NCI-H345 treated with DMSO at 0.1 percent for 48 hours (cell line): ENCODE results near the gene CBY3.
"Not testable (repeated sequence)": the region's sequence is repeated elsewhere in the genome, so short reads cannot be mapped to it uniquely, and the experiment has no call there.

Source experiments
- DNase-seq: peaks from one replicate; lab custom pipeline; 2025; ENCODE audit not compliant: unreplicated experiment; lab: John Stamatoyannopoulos, UW

The CBY3 gene

GRCh38 chr5:179678223-179679013, 2.4 kb downstream of the CBY3 start:
- DNase-seq = peak; percentile 91

- no peak for DNase-seq
Measured at GRCh38 chr5:179668391-179668790, 12.4 kb downstream of the CBY3 start.

GRCh38 chr5:179661647-179662046, 19.2 kb downstream of the CBY3 start:
- DNase-seq = not testable (repeated sequence)

GRCh38 chr5:179658179-179658856, 22.5 kb downstream of the CBY3 start:
- DNase-seq = not testable (repeated sequence)

- DNase-seq = not testable (repeated sequence)
Measured at GRCh38 chr5:179657302-179658178, 23.3 kb downstream of the CBY3 start.

GRCh38 chr5:179653135-179653534, 27.7 kb downstream of the CBY3 start:
- not testable (repeated sequence) for DNase-seq

GRCh38 chr5:179650245-179650644, 30.6 kb downstream of the CBY3 start:
- not testable (repeated sequence) for DNase-seq

GRCh38 chr5:179649166-179649703, 31.6 kb downstream of the CBY3 start:
- not testable (repeated sequence) for DNase-seq

- no peak for DNase-seq
Measured at GRCh38 chr5:179648410-179648809, 32.4 kb downstream of the CBY3 start.

- DNase-seq = not testable (repeated sequence)
Measured at GRCh38 chr5:179644766-179645165, 36.1 kb downstream of the CBY3 start.

- DNase-seq = not testable (repeated sequence)
Measured at GRCh38 chr5:179643141-179643920, 37.5 kb downstream of the CBY3 start.

- not testable (repeated sequence) for DNase-seq
Measured at GRCh38 chr5:179642626-179643025, 38.2 kb downstream of the CBY3 start.

GRCh38 chr5:179641745-179642144, 39.1 kb downstream of the CBY3 start:
- not testable (repeated sequence) for DNase-seq

GRCh38 chr5:179639296-179639695, 41.5 kb downstream of the CBY3 start:
- DNase-seq = not testable (repeated sequence)

- DNase-seq = not testable (repeated sequence)
Measured at GRCh38 chr5:179634370-179635172, 46.3 kb downstream of the CBY3 start.

- not testable (repeated sequence) for DNase-seq
Measured at GRCh38 chr5:179633501-179634369, 47.1 kb downstream of the CBY3 start.
